Memory B cell (primary cell): ENCODE data around the gene CLEC2L.

Source experiments
- ATAC-seq: fragments of 150-1000 bp; cut with Tn5 transposase; 2 replicates; pipeline ENCODE4 v1.10.0; 2021; ENCODE audit warnings: low read depth, mild to moderate bottlenecking, moderate library complexity
- DNase-seq, 2 donors: peaks; one replicate each; pipeline ENCODE4 v3.0.0; 2022; ENCODE audit warnings: low spot score in 2 of 2
- H3K27ac Mint-ChIP-seq: one replicate; pipeline ENCODE4 v1.8.0; 2022; ENCODE audit warnings: mild to moderate bottlenecking, moderate library complexity, mixed read lengths
- H3K27me3 Mint-ChIP-seq: one replicate; pipeline ENCODE4 v1.8.0; 2022; ENCODE audit warnings: mixed read lengths
- H3K36me3 Mint-ChIP-seq: one replicate; pipeline ENCODE4 v1.8.0; 2022; ENCODE audit warnings: mild to moderate bottlenecking, mixed read lengths
- H3K4me1 Mint-ChIP-seq: one replicate; pipeline ENCODE4 v1.8.0; 2022; ENCODE audit warnings: mixed read lengths
- H3K4me3 Mint-ChIP-seq: one replicate; pipeline ENCODE4 v1.8.0; 2022; ENCODE audit warnings: mild to moderate bottlenecking, moderate library complexity, mixed read lengths
- H3K9me3 Mint-ChIP-seq: one replicate; pipeline ENCODE4 v1.8.0; 2022; ENCODE audit warnings: mixed read lengths

Gene CLEC2L

GRCh38 chr7:139523199-139523941 is at the start of gene CLEC2L:
Gene CLEC2L, plus strand, starts transcription at chr7:139523685. Its CDS starts 243 bp downstream, at chr7:139523928.
- Mint-ChIP-seq H3K4me3 (no peak within 1 kb of the TSS), H3K27me3 (peaks cover 34% of the 10 kb centered on the region), H3K36me3 (peaks cover 3% of the 10 kb centered on the region), H3K9me3 (peaks cover 6% of the 10 kb centered on the region), H3K27ac (no peak within 1 kb of the TSS), H3K4me1 (peaks cover 2% of the 10 kb centered on the region)
- DNase-seq (no peak), ATAC-seq (no peak)

GRCh38 chr7:139476139-139476538 is 47.3 kb upstream of the CLEC2L start:
- ATAC-seq = no peak
- Mint-ChIP-seq H3K27ac (no peak overlapping the region), H3K4me1 (no peaks in the 10 kb centered on the region), H3K27me3 (peaks cover 5% of the 10 kb centered on the region), H3K4me3 (no peak overlapping the region), H3K36me3 (peaks cover 4% of the 10 kb centered on the region), H3K9me3 (peaks cover 4% of the 10 kb centered on the region)
- DNase-seq = no peak

- H3K27me3 Mint-ChIP-seq = peaks cover 8% of the 10 kb centered on the region
- H3K9me3 Mint-ChIP-seq = peaks cover 4% of the 10 kb centered on the region
- H3K4me3 Mint-ChIP-seq = no peak overlapping the region
- H3K4me1 Mint-ChIP-seq = no peaks in the 10 kb centered on the region
- peaks cover 4% of the 10 kb centered on the region for H3K36me3 Mint-ChIP-seq
- DNase-seq (no peak), ATAC-seq (no peak)
- H3K27ac Mint-ChIP-seq = no peak overlapping the region
These were observed 46.6 kb upstream of the CLEC2L start for GRCh38 chr7:139476891-139477290.

- Mint-ChIP-seq H3K27me3 (peaks cover 11% of the 10 kb centered on the region), H3K4me1 (peaks cover 2% of the 10 kb centered on the region), H3K27ac (no peak overlapping the region), H3K36me3 (no peaks in the 10 kb centered on the region), H3K9me3 (no peaks in the 10 kb centered on the region), H3K4me3 (no peak overlapping the region)
- DNase-seq (no peak), ATAC-seq (no peak)
These were observed 43.9 kb upstream of the CLEC2L start for GRCh38 chr7:139479620-139480019.

- Mint-ChIP-seq H3K27ac (no peak overlapping the region), H3K4me1 (peaks cover 2% of the 10 kb centered on the region), H3K27me3 (peaks cover 14% of the 10 kb centered on the region), H3K9me3 (no peaks in the 10 kb centered on the region), H3K36me3 (no peaks in the 10 kb centered on the region), H3K4me3 (no peak overlapping the region)
- DNase-seq = no peak
- no peak for ATAC-seq
These were observed 42.1 kb upstream of the CLEC2L start for GRCh38 chr7:139481364-139481763.

- H3K4me3 Mint-ChIP-seq = no peak overlapping the region
These were observed 41.4 kb upstream of the CLEC2L start for GRCh38 chr7:139482122-139482521.

GRCh38 chr7:139482662-139483466 is 40.6 kb upstream of the CLEC2L start:
- ATAC-seq (peak; percentile 31), DNase-seq (peak in 1 of 2 donors; percentile 24)
- Mint-ChIP-seq H3K9me3 (no peaks in the 10 kb centered on the region), H3K27ac (no peak overlapping the region), H3K27me3 (peaks cover 13% of the 10 kb centered on the region), H3K36me3 (no peaks in the 10 kb centered on the region), H3K4me1 (peaks cover 5% of the 10 kb centered on the region), H3K4me3 (peak overlapping the region; percentile 63)

More at GRCh38 chr7:139482122-139482521, 41.4 kb upstream of the CLEC2L start:
- Mint-ChIP-seq H3K9me3 (no peaks in the 10 kb centered on the region), H3K27ac (no peak overlapping the region), H3K36me3 (no peaks in the 10 kb centered on the region), H3K27me3 (peaks cover 13% of the 10 kb centered on the region), H3K4me1 (peaks cover 5% of the 10 kb centered on the region)
- DNase-seq (no peak), ATAC-seq (no peak)

- peaks cover 3% of the 10 kb centered on the region for H3K4me1 Mint-ChIP-seq
- H3K4me3 Mint-ChIP-seq = no peak overlapping the region
- peaks cover 2% of the 10 kb centered on the region for H3K9me3 Mint-ChIP-seq
- peaks cover 14% of the 10 kb centered on the region for H3K27me3 Mint-ChIP-seq
- H3K27ac Mint-ChIP-seq = no peak overlapping the region
- DNase-seq = no peak
- H3K36me3 Mint-ChIP-seq = peaks cover 2% of the 10 kb centered on the region
- no peak for ATAC-seq
These were observed 36.0 kb upstream of the CLEC2L start for GRCh38 chr7:139487366-139488080.

GRCh38 chr7:139488810-139489209 is 34.7 kb upstream of the CLEC2L start:
- Mint-ChIP-seq H3K4me3 (no peak overlapping the region), H3K9me3 (peaks cover 6% of the 10 kb centered on the region), H3K27ac (no peak overlapping the region), H3K36me3 (peaks cover 6% of the 10 kb centered on the region), H3K27me3 (peaks cover 14% of the 10 kb centered on the region), H3K4me1 (peaks cover 3% of the 10 kb centered on the region)
- DNase-seq (no peak), ATAC-seq (no peak)

GRCh38 chr7:139490130-139490529 is 33.4 kb upstream of the CLEC2L start:
- ATAC-seq (no peak), DNase-seq (no peak)
- Mint-ChIP-seq H3K36me3 (peaks cover 6% of the 10 kb centered on the region), H3K4me1 (peaks cover 10% of the 10 kb centered on the region), H3K27me3 (peaks cover 14% of the 10 kb centered on the region), H3K4me3 (no peak overlapping the region), H3K27ac (no peak overlapping the region), H3K9me3 (peaks cover 6% of the 10 kb centered on the region)

GRCh38 chr7:139492293-139492692 is 31.2 kb upstream of the CLEC2L start:
- no peak overlapping the region for H3K4me3 Mint-ChIP-seq
- H3K4me1 Mint-ChIP-seq = peaks cover 19% of the 10 kb centered on the region
- H3K36me3 Mint-ChIP-seq = peaks cover 6% of the 10 kb centered on the region
- ATAC-seq (no peak), DNase-seq (no peak)
- H3K9me3 Mint-ChIP-seq = peaks cover 6% of the 10 kb centered on the region
- peaks cover 8% of the 10 kb centered on the region for H3K27me3 Mint-ChIP-seq
- H3K27ac Mint-ChIP-seq = no peak overlapping the region

GRCh38 chr7:139494835-139495579 is 28.5 kb upstream of the CLEC2L start:
- no peak overlapping the region for H3K4me3 Mint-ChIP-seq
- peak; percentile 64 for ATAC-seq

GRCh38 chr7:139495580-139496125 is 27.8 kb upstream of the CLEC2L start:
- peaks cover 6% of the 10 kb centered on the region for H3K9me3 Mint-ChIP-seq
- H3K4me1 Mint-ChIP-seq = peaks cover 21% of the 10 kb centered on the region
- ATAC-seq = no peak

More at GRCh38 chr7:139494835-139495579, 28.5 kb upstream of the CLEC2L start:
- DNase-seq = no peak
- peaks cover 6% of the 10 kb centered on the region for H3K9me3 Mint-ChIP-seq
- peak overlapping the region; percentile 9 for H3K27ac Mint-ChIP-seq
- H3K36me3 Mint-ChIP-seq = peaks cover 6% of the 10 kb centered on the region
- peaks cover 2% of the 10 kb centered on the region for H3K27me3 Mint-ChIP-seq
- peaks cover 20% of the 10 kb centered on the region for H3K4me1 Mint-ChIP-seq

More at GRCh38 chr7:139495580-139496125, 27.8 kb upstream of the CLEC2L start:
- H3K27me3 Mint-ChIP-seq = peaks cover 2% of the 10 kb centered on the region
- peak overlapping the region; percentile 9 for H3K27ac Mint-ChIP-seq
- H3K36me3 Mint-ChIP-seq = peaks cover 6% of the 10 kb centered on the region
- DNase-seq = no peak
- H3K4me3 Mint-ChIP-seq = no peak overlapping the region
